ENCODE results near the gene SORCS2. TPM values are rescaled to one million over a fixed set of nuclear protein-coding genes. Genes with fewer than 3 reads are reported as not detected.

The SORCS2 gene
- total RNA-seq, 1 experiment from 2014 or later = not detected

- in situ Hi-C loops (cut with HindIII; ENCODE audit: low sequenced_read_pairs) = no loop called here
- DNase-seq (ENCODE audit: low spot score) = peak; percentile 13
Observed at GRCh38 chr4:7642741-7643458, 450.6 kb downstream of the SORCS2 start.

DNA sequence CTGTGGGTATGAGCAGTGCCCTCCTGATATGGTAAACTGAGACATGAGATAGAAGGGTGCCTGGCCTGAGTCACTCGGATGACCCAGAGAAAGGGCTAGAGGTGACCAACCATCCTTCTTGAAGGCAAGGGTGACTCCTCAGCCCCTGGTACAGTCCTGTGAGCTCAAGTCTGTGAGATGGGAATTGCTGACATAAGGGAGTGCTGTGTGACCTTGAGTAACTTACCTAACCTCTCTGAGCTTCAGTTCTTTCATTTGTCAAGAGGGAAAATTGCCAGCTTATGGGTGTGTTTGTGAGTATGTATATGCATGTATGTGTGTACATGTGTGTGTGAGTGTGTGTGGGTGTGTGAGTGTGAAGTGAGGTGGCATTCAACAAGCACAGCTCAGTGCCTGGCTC, 452.8 kb downstream of the SORCS2 start:
- in situ Hi-C loops (cut with HindIII; ENCODE audit: low sequenced_read_pairs) = no loop called here

GRCh38 chr4:7645956-7646355, 453.6 kb downstream of the SORCS2 start:
- in situ Hi-C loops (cut with HindIII; ENCODE audit: low sequenced_read_pairs) = no loop called here

More for the DNA sequence above, 452.8 kb downstream of the SORCS2 start:
- no peak for DNase-seq (ENCODE audit: low spot score)

DNA sequence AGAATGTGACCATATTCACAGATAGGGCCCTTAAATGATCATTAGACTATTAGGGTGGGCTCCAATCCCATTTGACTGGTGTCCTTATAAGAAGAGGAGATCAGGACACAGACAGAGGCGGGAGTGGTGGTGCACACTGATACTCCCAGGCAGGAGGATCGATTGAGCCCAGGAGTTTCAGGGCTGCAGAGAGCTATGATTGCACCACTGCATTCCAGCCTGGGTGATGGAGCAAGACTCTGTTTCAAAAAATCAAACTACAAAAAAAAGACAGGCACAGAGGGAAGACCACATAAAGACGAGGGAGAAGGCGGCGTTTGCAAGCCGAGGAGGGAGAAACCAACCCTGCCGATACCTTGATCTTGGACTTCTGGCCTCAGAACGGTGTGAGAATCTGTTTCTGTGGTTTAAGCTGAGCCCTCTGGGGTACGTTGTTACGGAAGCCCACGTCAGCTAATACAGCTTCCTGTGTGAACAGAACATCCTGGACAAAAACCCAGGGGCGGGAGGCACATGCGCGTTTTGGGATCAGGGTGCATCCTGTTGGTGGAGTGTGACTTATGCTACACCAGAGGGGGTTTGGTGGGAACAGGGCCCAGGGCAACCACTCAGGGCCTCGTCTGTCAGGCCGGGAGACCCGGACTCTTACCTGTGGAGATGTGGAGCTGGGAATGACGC, 454.2 kb downstream of the SORCS2 start:
- DNase-seq (ENCODE audit: low spot score) = no peak
- in situ Hi-C loops (cut with HindIII; ENCODE audit: low sequenced_read_pairs) = no loop called here

More at GRCh38 chr4:7645956-7646355, 453.6 kb downstream of the SORCS2 start:
- DNase-seq (ENCODE audit: low spot score) = no peak

GRCh38 chr4:7647186-7647585, 454.8 kb downstream of the SORCS2 start:
- in situ Hi-C loops (cut with HindIII; ENCODE audit: low sequenced_read_pairs) = no loop called here
- DNase-seq (ENCODE audit: low spot score) = no peak

GRCh38 chr4:7647600-7648543, 455.5 kb downstream of the SORCS2 start:
- DNase-seq (ENCODE audit: low spot score) = no peak
- in situ Hi-C loops (cut with HindIII; ENCODE audit: low sequenced_read_pairs) = no loop called here

GRCh38 chr4:7648544-7649395, 456.4 kb downstream of the SORCS2 start:
- DNase-seq (ENCODE audit: low spot score) = no peak
- in situ Hi-C loops (cut with HindIII; ENCODE audit: low sequenced_read_pairs) = no loop called here

DNA sequence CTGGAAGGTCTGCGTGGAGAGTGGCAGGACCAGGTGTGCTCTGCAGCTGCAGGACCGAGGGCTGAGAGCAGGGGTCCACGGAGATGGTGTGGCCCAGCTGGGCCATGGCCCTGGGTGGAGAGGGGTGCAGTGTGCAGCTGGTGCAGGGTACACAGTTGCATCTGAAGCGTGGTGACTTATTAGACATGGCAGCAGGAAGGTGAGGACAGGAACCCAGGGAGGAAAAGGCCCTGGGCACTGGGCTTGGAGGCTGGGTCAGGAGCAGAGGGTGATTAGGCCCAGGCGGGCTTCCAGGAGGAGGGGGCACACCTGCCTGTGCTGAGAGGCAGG, 457.0 kb downstream of the SORCS2 start:
- DNase-seq (ENCODE audit: low spot score) = no peak
- in situ Hi-C loops (cut with HindIII; ENCODE audit: low sequenced_read_pairs) = no loop called here

DNA sequence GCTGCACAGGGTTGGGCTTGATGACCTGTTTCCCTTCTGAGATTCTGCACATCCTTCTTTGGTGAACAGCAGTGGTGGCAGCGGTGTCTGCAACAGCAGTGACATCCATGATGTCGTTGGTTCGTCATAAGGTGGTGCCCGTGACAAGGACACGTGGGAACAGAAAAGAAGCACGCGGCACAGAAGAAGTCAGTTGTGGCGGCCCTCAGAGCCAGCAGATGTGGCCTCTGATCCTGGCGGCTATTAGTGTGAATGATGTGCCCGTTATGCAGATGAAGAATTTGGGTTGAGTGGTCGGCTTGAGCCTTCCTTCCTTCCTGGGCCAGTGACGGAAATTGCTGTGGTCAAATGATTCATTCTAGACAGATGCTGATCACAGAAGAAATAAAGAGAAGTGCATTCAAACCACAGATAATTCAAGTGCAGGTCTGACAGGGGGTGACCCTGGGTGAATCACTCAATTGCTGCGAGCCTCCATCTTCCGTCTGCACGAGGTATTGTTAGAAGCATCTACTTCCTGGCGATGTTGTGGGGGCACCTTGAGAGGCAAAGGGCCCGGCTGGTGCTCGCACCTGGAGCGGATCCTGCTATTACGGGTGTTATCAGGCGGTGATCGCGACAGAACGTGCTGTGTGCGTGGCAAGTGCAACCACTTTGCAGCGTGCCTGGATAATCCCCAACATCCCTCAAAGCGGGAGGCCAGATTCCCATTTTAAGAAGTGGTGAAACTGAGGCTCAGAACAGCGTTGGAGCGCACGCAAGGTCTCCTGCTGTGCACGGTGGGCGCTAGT, 457.6 kb downstream of the SORCS2 start:
- in situ Hi-C loops (cut with HindIII; ENCODE audit: low sequenced_read_pairs) = no loop called here
- DNase-seq (ENCODE audit: low spot score) = no peak

- in situ Hi-C loops (cut with HindIII; ENCODE audit: low sequenced_read_pairs) = no loop called here
Observed at GRCh38 chr4:7650606-7651385, 458.5 kb downstream of the SORCS2 start.

DNA sequence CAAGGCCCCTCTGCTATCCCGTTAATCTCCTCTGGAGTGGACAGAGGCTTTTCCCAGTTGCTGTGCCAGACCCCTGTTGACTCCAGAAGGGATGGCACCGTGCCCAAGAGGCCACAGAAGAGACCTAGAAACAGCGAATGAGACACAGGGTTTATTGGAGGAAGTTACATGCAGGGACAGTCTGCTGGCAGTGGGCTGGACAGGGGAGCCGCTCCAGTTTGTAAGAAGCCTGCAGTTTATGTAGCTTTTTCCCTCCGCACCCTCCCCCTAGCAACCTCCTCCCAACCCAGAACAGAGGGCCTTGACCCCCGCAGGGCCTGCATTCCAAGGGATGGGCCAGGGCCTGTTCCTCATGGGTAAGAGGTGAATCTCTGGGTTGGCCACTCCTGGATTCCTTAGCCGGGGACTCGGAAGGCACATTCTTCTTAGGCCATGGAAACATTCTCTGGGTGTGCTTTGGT, 459.2 kb downstream of the SORCS2 start:
- in situ Hi-C loops (cut with HindIII; ENCODE audit: low sequenced_read_pairs) = no loop called here
- DNase-seq (ENCODE audit: low spot score) = peak; percentile 59

More at GRCh38 chr4:7650606-7651385, 458.5 kb downstream of the SORCS2 start:
- no peak for DNase-seq (ENCODE audit: low spot score)

DNA sequence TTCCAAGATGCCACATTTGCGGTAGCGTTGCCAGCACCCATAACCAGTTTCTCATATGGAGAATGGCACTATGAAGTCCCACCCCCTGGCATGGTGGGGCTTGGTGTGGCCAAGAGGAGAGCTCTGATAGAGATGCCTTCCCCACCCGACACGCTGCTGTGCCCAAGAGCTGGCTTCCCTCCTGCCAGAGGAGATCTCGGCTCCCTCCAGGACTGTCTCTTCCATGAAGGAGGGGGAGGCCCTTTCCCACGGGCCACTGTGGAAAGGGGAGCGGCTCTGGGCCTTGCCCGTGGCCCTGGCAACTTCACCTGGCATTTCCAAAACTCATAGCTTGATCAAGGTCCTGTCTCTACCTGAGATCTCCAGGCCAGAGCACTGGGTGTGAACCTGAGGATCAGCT, 459.7 kb downstream of the SORCS2 start:
- no peak for DNase-seq (ENCODE audit: low spot score)
- in situ Hi-C loops (cut with HindIII; ENCODE audit: low sequenced_read_pairs) = no loop called here

DNA sequence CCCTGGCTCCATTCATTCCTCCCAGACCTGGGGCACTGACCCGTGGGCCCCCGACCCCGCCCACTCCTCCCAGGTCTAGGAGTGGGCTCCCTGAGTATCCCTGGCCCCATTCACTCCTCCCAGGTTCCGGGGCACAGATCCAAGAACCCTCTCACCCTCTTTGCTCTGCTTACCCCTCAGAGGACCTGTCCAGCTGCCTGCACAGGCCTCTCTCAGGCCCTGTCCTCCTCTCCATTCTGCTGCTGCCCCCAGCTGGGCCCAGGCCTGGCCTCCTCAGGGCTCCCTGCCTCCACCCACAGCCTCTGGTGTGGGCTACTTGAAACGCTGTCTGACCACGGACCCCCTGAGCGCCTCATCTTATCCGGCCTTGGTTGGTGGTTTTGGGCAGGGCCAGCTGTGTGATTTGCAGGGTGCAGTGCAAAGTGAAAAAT, 460.1 kb downstream of the SORCS2 start:
- in situ Hi-C loops (cut with HindIII; ENCODE audit: low sequenced_read_pairs) = no loop called here
- DNase-seq (ENCODE audit: low spot score) = no peak

DNA sequence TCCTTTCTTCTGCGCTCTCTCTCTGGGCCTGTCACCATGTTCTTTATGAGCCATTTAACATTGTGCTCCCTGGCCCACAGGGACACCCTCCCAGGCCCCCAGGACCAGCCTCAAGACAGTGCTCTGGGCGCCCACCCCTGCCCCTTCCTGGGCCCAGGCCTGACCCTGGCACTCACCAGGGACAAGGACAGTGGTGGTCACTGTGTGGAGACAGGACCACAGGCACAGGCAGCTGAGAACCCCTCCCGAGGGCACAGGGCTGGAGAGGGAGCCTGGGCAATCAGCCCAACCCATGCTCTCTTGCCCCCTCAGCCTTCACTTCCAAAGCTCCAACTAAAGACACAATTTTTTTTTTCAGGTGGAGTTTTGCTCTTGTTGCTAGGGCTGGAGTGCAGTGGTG, 460.6 kb downstream of the SORCS2 start:
- in situ Hi-C loops (cut with HindIII; ENCODE audit: low sequenced_read_pairs) = no loop called here
- no peak for DNase-seq (ENCODE audit: low spot score)

- no peak for DNase-seq (ENCODE audit: low spot score)
- in situ Hi-C loops (cut with HindIII; ENCODE audit: low sequenced_read_pairs) = no loop called here
Observed at GRCh38 chr4:7653510-7654369, 461.4 kb downstream of the SORCS2 start.

Measured in G401 (cell line).